Nephron progenitor cell (in vitro differentiated cells): ENCODE measurements around the gene SYNE2.
A peak's percentile ranks its signal among the peaks of the same experiment; 100 is the strongest.

Experiments
- DNase-seq: peaks from one replicate; pipeline ENCODE4 v3.0.0; 2021
- H3K27ac Mint-ChIP-seq: 2 replicates; pipeline ENCODE4 v1.8.0; 2021; ENCODE audit warnings: mild to moderate bottlenecking, moderate library complexity, mixed read lengths
- H3K27me3 Mint-ChIP-seq: 2 replicates; pipeline ENCODE4 v1.8.0; 2021; ENCODE audit warnings: mild to moderate bottlenecking, low read depth, mixed read lengths; ENCODE audit not compliant: poor library complexity
- H3K36me3 Mint-ChIP-seq: 2 replicates; pipeline ENCODE4 v1.8.0; 2021; ENCODE audit warnings: low read depth, mixed read lengths
- H3K4me1 Mint-ChIP-seq: 2 replicates; pipeline ENCODE4 v1.8.0; 2021; ENCODE audit warnings: mixed read lengths
- H3K4me3 Mint-ChIP-seq: 2 replicates; pipeline ENCODE4 v1.8.0; 2021; ENCODE audit warnings: mild to moderate bottlenecking, moderate library complexity, mixed read lengths
- H3K9me3 Mint-ChIP-seq: 2 replicates; pipeline ENCODE4 v1.8.0; 2021; ENCODE audit warnings: mild to moderate bottlenecking, moderate library complexity, mixed read lengths
- TF ChIP-seq, protein P1 (sequence below): fragments of 200-600 bp; sonication (generic); IDR thresholded peaks from 2 replicates; pipeline ENCODE4 v1.5.0; 2021; ENCODE audit warnings: antibody characterized with exemption

SYNE2 gene

DNA sequence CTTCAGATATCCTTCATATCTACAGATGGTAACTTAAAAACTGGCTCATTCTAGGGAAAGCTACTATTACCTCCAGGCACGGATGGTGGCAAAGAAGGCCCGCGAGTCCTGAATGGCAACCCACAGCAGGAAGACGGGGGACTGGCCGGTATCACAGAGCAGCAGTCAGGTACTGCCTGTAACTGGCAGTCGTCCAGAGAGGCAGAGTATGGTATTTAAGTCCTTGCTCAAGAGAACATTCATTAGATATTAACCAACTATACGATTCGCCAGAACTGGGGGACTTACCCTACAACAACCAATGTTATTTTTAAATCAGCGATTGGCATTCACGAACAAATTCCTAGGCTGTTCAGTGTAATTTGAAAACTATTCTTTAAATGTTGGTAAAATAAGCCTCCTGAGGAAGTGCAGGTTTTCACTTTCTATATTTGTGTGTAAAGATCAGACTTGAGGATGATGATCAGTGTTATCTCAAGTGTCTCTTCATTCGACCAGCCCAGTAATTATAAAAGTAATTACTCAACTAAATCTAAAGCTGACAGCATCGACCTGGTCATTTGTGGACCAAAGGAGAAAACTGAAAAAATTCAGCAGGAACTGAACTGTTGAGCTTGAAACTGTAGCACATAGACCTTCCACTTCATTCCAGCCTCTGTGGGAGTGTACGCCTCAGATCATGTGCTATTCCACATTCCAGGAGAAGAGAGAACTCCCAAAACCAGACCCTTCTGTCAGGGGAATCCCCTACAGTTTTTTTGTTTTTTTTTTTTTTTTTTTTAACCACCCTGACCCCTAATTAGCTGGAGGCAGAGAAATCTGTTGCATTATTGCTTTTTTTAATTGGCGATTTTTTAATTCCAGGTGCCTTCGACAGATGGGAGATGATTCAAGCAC is 365.8 kb downstream of the SYNE2 start:
- TF ChIP-seq, protein P1, sequence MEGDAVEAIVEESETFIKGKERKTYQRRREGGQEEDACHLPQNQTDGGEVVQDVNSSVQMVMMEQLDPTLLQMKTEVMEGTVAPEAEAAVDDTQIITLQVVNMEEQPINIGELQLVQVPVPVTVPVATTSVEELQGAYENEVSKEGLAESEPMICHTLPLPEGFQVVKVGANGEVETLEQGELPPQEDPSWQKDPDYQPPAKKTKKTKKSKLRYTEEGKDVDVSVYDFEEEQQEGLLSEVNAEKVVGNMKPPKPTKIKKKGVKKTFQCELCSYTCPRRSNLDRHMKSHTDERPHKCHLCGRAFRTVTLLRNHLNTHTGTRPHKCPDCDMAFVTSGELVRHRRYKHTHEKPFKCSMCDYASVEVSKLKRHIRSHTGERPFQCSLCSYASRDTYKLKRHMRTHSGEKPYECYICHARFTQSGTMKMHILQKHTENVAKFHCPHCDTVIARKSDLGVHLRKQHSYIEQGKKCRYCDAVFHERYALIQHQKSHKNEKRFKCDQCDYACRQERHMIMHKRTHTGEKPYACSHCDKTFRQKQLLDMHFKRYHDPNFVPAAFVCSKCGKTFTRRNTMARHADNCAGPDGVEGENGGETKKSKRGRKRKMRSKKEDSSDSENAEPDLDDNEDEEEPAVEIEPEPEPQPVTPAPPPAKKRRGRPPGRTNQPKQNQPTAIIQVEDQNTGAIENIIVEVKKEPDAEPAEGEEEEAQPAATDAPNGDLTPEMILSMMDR: no peak
- Mint-ChIP-seq H3K9me3 (no peaks in the 10 kb centered on the region), H3K27ac (peak overlapping the region; percentile 80), H3K27me3 (peaks cover 3% of the 10 kb centered on the region), H3K4me3 (no peak overlapping the region), H3K4me1 (no peaks in the 10 kb centered on the region), H3K36me3 (peaks cover 68% of the 10 kb centered on the region)
- no peak for DNase-seq

GRCh38 chr14:64220056-64220455 is 367.3 kb downstream of the SYNE2 start:
- no peaks in the 10 kb centered on the region for H3K4me1 Mint-ChIP-seq
- no peak for DNase-seq
- peak overlapping the region; percentile 54 for H3K27ac Mint-ChIP-seq
- no peaks in the 10 kb centered on the region for H3K9me3 Mint-ChIP-seq
- H3K4me3 Mint-ChIP-seq: no peak overlapping the region
- peaks cover 78% of the 10 kb centered on the region for H3K36me3 Mint-ChIP-seq
- H3K27me3 Mint-ChIP-seq: peaks cover 3% of the 10 kb centered on the region
- TF ChIP-seq, protein P1: no peak

DNA sequence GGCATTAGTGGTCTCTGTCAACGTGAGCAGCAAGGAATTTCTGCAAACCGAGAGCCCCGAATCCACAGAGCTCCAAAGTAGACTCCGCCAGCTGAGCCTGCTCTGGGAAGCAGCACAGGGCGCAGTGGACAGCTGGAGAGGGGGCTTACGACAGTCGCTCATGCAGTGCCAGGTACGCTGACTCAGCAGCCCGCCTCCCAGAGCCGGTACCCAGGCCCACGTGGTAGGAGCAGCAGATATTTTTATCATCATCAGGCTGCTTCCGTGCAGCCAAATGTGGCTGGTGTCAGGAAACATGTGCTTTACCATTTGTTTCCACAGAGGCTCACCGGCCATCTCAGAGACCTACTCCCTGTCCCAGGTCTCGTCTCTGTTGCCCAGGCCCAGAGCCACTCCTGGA is 367.7 kb downstream of the SYNE2 start:
- peaks cover 78% of the 10 kb centered on the region for H3K36me3 Mint-ChIP-seq
- peaks cover 3% of the 10 kb centered on the region for H3K27me3 Mint-ChIP-seq
- TF ChIP-seq, protein P1: no peak
- DNase-seq: no peak
- H3K9me3 Mint-ChIP-seq: no peaks in the 10 kb centered on the region
- no peak overlapping the region for H3K4me3 Mint-ChIP-seq
- peak overlapping the region; percentile 54 for H3K27ac Mint-ChIP-seq
- H3K4me1 Mint-ChIP-seq: no peaks in the 10 kb centered on the region

GRCh38 chr14:64221391-64222003 is 368.7 kb downstream of the SYNE2 start:
- H3K27ac Mint-ChIP-seq: no peak overlapping the region

DNA sequence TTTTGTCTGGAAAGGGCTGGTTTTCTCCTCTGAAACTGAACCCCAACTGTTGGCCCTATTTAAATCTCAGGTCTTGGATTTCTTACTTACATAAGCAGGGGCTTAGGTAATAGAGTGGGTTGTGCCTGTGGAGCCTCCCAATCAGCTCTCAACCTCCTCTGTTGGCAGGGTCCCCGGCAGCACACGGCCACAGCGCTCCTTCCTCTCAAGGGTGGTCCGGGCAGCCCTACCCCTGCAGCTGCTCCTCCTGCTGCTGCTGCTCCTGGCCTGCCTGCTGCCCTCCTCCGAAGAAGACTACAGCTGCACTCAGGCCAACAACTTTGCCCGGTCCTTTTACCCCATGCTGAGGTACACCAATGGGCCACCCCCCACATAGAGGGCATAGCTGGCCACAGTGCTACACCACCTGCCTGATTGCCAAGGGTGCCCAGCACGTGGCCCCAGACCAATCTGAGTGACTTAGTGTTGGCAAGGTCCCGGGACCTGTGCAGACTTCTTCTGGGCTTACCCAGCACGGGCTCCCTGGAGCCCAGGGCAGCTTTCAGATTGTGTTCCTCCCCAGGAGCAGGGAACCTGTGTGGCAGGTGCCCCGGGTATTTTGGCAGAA is 372.4 kb downstream of the SYNE2 start:
- no peaks in the 10 kb centered on the region for H3K9me3 Mint-ChIP-seq
- peaks cover 70% of the 10 kb centered on the region for H3K36me3 Mint-ChIP-seq
- DNase-seq: no peak
- TF ChIP-seq, protein P1: no peak
- no peak overlapping the region for H3K4me3 Mint-ChIP-seq
- peaks cover 3% of the 10 kb centered on the region for H3K27me3 Mint-ChIP-seq
- no peaks in the 10 kb centered on the region for H3K4me1 Mint-ChIP-seq
- no peak overlapping the region for H3K27ac Mint-ChIP-seq

More at GRCh38 chr14:64221391-64222003, 368.7 kb downstream of the SYNE2 start:
- Mint-ChIP-seq H3K27me3 (peaks cover 3% of the 10 kb centered on the region), H3K4me1 (no peaks in the 10 kb centered on the region), H3K4me3 (no peak overlapping the region), H3K9me3 (no peaks in the 10 kb centered on the region), H3K36me3 (peaks cover 70% of the 10 kb centered on the region)
- TF ChIP-seq, protein P1: no peak
- DNase-seq: no peak
